ENCODE measurements around the gene SLC8A1. TPM values are rescaled to one million over a fixed set of nuclear protein-coding genes. Genes with fewer than 3 reads are reported as not detected.

Gene SLC8A1
- total and polyA plus RNA-seq, 12 donors, result 0.54 to 128 (median 18.5) TPM

- Histone ChIP-seq H3K4me1 (replicated peaks in 1 of 2) (peaks cover 0 to 18% of the 10 kb centered on the region in 2 donors), H3K27ac (no peak overlapping the region), H3K27me3 (no peaks in the 10 kb centered on the region), H3K4me3 (no peak overlapping the region), H3K36me3 (replicated peaks in 1 of 2) (no peaks in the 10 kb centered on the region), H3K9me3 (replicated peaks in 1 of 3) (no peaks in the 10 kb centered on the region)
- intact Hi-C loops (cut with DNase I), result no loop called here
- DNase-seq, result no peak
- TF ChIP-seq CTCF (IDR thresholded peaks at IDR 0.05), result no peak
- TF ChIP-seq POLR2A (IDR thresholded peaks at IDR 0.05), result no peak
Observed at GRCh38 chr2:40285391-40285790, 166.5 kb downstream of the SLC8A1 start.

- DNase-seq, result no peak
- H3K27me3 ChIP-seq, result no peaks in the 10 kb centered on the region
- H3K36me3 ChIP-seq (replicated peaks in 1 of 2), result no peaks in the 10 kb centered on the region
- no peaks in the 10 kb centered on the region for H3K9me3 ChIP-seq (replicated peaks in 1 of 3)
- peaks cover 0 to 18% of the 10 kb centered on the region in 2 donors for H3K4me1 ChIP-seq (replicated peaks in 1 of 2)
- TF ChIP-seq CTCF (IDR thresholded peaks at IDR 0.05), result no peak
- TF ChIP-seq POLR2A (IDR thresholded peaks at IDR 0.05), result no peak
- intact Hi-C loops (cut with DNase I), result no loop called here
- no peak overlapping the region for H3K4me3 ChIP-seq
- 81 to 90% (median 85%) methylated on average over 1 of the region's 1 CpG for WGBS, 4 donors
- H3K27ac ChIP-seq, result no peak overlapping the region
Observed at GRCh38 chr2:40284797-40285196, 167.1 kb downstream of the SLC8A1 start.

GRCh38 chr2:40283111-40283909, 168.6 kb downstream of the SLC8A1 start:
- Histone ChIP-seq H3K27ac (no peak overlapping the region), H3K9me3 (replicated peaks in 1 of 3) (no peaks in the 10 kb centered on the region), H3K4me1 (replicated peaks in 1 of 2) (peaks cover 4 to 25% of the 10 kb centered on the region in 2 donors), H3K4me3 (no peak overlapping the region), H3K27me3 (no peaks in the 10 kb centered on the region), H3K36me3 (replicated peaks in 1 of 2) (no peaks in the 10 kb centered on the region)
- DNase-seq, result no peak
- no peak for TF ChIP-seq CTCF (IDR thresholded peaks at IDR 0.05)
- no peak for TF ChIP-seq POLR2A (IDR thresholded peaks at IDR 0.05)
- intact Hi-C loops (cut with DNase I), result no loop called here
- WGBS, 4 donors, result 44 to 50% (median 48%) methylated on average over 7 of the region's 7 CpGs

GRCh38 chr2:40282428-40282827, 169.5 kb downstream of the SLC8A1 start:
- no peak for TF ChIP-seq POLR2A (IDR thresholded peaks at IDR 0.05)
- TF ChIP-seq CTCF (IDR thresholded peaks at IDR 0.05), result no peak
- no peak for DNase-seq
- peak overlapping the region in 1 of 4 donors; percentile 0 for H3K4me3 ChIP-seq
- peaks cover 4 to 25% of the 10 kb centered on the region in 2 donors for H3K4me1 ChIP-seq (replicated peaks in 1 of 2)
- WGBS, 4 donors, result 69 to 78% (median 74%) methylated on average over 7 of the region's 7 CpGs
- H3K27ac ChIP-seq, result peak overlapping the region in 1 of 5 donors; percentile 13
- intact Hi-C loops (cut with DNase I), result no loop called here
- no peaks in the 10 kb centered on the region for H3K36me3 ChIP-seq (replicated peaks in 1 of 2)
- no peaks in the 10 kb centered on the region for H3K27me3 ChIP-seq
- H3K9me3 ChIP-seq (replicated peaks in 1 of 3), result no peaks in the 10 kb centered on the region

Data from adrenal gland (tissue), 12 donors.